ENCODE data around the gene PVR. TPM values are rescaled to one million over a fixed set of nuclear protein-coding genes. Genes with fewer than 3 reads are reported as not detected.

The PVR gene
- total and polyA plus RNA-seq, 4 donors = 11.4 to 49.0 (median 32.1) TPM

DNA sequence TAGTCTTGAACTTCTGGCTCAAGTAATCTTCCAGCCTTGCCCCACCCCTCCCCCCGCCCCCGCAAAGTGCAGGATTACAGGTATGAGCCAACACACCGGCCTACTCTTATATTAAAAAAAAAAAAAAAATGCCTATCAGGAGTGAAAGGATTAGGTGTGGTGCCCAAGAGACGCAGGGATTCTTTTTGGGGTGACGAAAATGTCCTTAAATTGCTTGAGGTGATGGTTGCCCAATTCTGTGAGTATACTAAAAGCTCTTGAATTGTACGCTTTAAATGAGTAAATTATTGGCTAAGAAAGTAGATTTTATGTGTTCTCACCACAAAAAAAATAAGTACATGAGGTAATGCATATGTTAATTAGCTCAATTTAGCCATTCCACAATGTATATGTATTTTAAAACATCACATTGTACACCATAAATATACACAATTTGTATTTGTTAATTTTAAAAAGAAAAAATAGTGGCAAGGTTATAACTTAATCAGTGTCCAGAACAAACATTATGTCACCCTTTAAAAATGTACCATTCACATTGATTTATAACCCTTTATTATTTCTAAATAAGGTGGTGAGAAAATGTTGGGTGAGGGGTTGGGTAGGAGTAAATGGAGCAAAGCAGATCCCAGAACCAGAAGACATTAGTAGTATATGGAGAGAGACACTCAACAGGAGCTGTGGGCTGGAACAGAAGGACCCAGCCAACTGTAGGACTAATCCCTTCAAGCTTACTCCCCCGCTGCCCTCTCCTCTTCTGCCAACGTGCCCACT is 26.4 kb upstream of the PVR start:
- no peak overlapping the region for H3K9ac ChIP-seq (ENCODE audit: low read depth in 1 of 2, low read length in 2 of 2)
- no peaks in the 10 kb centered on the region for H3K9me3 ChIP-seq (ENCODE audit: control insufficient read depth in 4 of 4, low read length in 3 of 4)
- H3K4me3 ChIP-seq (ENCODE audit: low read depth in 1 of 3, low read length in 3 of 3) = no peak overlapping the region
- TF ChIP-seq, protein P1, sequence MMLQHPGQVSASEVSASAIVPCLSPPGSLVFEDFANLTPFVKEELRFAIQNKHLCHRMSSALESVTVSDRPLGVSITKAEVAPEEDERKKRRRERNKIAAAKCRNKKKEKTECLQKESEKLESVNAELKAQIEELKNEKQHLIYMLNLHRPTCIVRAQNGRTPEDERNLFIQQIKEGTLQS (IDR thresholded peaks at IDR 0.05) = no peak
- TF ChIP-seq JUND (IDR thresholded peaks at IDR 0.05) = peak; percentile 21 to 28
- WGBS = 67% methylated on average over 8 of the region's 8 CpGs
- no peaks in the 10 kb centered on the region for H3K36me3 ChIP-seq (ENCODE audit: control insufficient read depth in 4 of 4, insufficient read depth in 3 of 4, low read depth in 1 of 4, low read length in 3 of 4)
- peak overlapping the region; percentile 38 to 47 for H3K27ac ChIP-seq (ENCODE audit: low read depth in 1 of 2, low read length in 2 of 2)
- H3K4me1 ChIP-seq (ENCODE audit: control insufficient read depth in 4 of 4, insufficient read depth in 4 of 4, low read length in 3 of 4) = peaks cover 2 to 44% (median 30%) of the 10 kb centered on the region in 4 donors
- no peaks in the 10 kb centered on the region for H3K27me3 ChIP-seq (ENCODE audit: control insufficient read depth in 4 of 4, insufficient read depth in 4 of 4, low read length in 3 of 4)
- DNase-seq (ENCODE audit: low spot score) = no peak

DNA sequence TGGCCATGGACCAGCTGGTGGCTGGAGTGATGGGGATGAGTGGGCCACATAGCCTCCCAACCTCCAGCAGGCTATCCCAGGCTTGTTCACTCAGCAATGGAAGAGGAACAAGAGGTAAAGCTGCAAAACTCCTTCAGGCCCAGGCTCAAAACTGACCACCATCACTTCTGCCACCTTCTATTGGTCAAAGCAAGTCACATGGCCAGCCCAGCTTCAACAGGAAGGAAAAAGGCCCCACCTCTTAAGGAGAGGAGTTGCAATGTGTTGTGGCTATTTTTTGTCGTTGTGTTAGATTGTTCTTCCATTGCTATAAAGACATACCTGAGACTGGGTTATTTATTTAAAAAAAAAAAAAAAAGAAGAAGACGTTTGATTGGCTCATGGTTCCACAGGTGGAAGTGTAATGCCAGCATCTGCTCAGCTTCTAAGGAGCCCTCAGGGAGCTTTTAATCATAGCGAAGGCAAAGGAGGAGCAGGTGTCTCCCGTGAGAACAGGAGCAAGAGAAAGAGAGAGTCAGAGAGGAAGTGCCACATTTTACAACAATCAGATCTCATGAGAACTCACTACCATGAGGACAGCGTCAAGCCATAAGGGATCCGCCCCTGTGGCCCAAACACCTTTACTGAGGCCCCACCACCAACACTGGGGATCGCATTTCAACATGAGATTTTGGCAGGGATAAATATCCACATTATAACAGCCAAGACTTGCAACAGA is 24.9 kb upstream of the PVR start:
- DNase-seq (ENCODE audit: low spot score) = no peak
- Histone ChIP-seq H3K27ac (ENCODE audit: low read depth in 1 of 2, low read length in 2 of 2) (peak overlapping the region in 1 of 2 donors; percentile 10), H3K9ac (ENCODE audit: low read depth in 1 of 2, low read length in 2 of 2) (no peak overlapping the region), H3K4me1 (ENCODE audit: control insufficient read depth in 4 of 4, insufficient read depth in 4 of 4, low read length in 3 of 4) (peaks cover 2 to 29% (median 19%) of the 10 kb centered on the region in 4 donors), H3K27me3 (ENCODE audit: control insufficient read depth in 4 of 4, insufficient read depth in 4 of 4, low read length in 3 of 4) (no peaks in the 10 kb centered on the region), H3K4me3 (ENCODE audit: low read depth in 1 of 3, low read length in 3 of 3) (no peak overlapping the region), H3K9me3 (ENCODE audit: control insufficient read depth in 4 of 4, low read length in 3 of 4) (no peaks in the 10 kb centered on the region), H3K36me3 (ENCODE audit: control insufficient read depth in 4 of 4, insufficient read depth in 3 of 4, low read depth in 1 of 4, low read length in 3 of 4) (no peaks in the 10 kb centered on the region)
- TF ChIP-seq HNF4A (conservative IDR thresholded peaks at IDR 0.05) = peak in 1 of 2 donors; percentile 11
- TF ChIP-seq RXRA (IDR thresholded peaks at IDR 0.05) = peak in 1 of 2 donors; percentile 24
- no peak for TF ChIP-seq GABPA (IDR thresholded peaks at IDR 0.05 in 1 of 2, conservative IDR thresholded peaks at IDR 0.05 in 1 of 2)
- no peak for TF ChIP-seq TAF1 (conservative IDR thresholded peaks at IDR 0.05)
- no peak for TF ChIP-seq FOXA1 (IDR thresholded peaks at IDR 0.05)
- WGBS = 76% methylated on average over 7 of the region's 7 CpGs

DNA sequence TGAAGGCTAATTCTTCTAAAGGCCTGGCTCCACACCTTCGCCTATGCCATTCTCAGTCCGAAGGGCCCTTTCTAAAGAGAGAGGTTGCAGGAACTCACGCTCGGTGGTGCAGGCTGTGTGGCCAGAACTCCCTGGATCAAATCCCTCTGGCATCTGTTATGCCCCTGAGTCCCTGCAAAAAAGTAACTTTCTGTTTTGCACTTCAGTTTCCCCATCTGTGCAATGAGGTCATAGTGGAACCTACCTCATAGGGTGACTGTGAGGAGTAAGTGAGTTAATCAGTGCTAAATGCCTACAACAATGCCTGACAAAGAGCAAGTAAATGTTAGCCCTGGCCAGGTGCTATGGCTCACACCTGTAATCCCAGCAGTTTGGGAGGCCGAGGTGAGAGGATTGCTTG is 23.0 kb upstream of the PVR start:
- peak overlapping the region in 1 of 2 donors; percentile 1 for H3K27ac ChIP-seq (ENCODE audit: low read depth in 1 of 2, low read length in 2 of 2)
- H3K36me3 ChIP-seq (ENCODE audit: control insufficient read depth in 4 of 4, insufficient read depth in 3 of 4, low read depth in 1 of 4, low read length in 3 of 4) = no peaks in the 10 kb centered on the region
- H3K27me3 ChIP-seq (ENCODE audit: control insufficient read depth in 4 of 4, insufficient read depth in 4 of 4, low read length in 3 of 4) = no peaks in the 10 kb centered on the region
- TF ChIP-seq RAD21 (IDR thresholded peaks at IDR 0.05) (no peak), YY1 (IDR thresholded peaks at IDR 0.05) (peak; percentile 36), FOXA2 (IDR thresholded peaks at IDR 0.05) (no peak), HNF4G (IDR thresholded peaks at IDR 0.05) (no peak), RXRA (IDR thresholded peaks at IDR 0.05) (peak; percentile 6 to 45), HNF4A (conservative IDR thresholded peaks at IDR 0.05) (peak in 1 of 2 donors; percentile 29), SP1 (IDR thresholded peaks at IDR 0.05) (peak; percentile 38), FOXA1 (IDR thresholded peaks at IDR 0.05) (no peak), JUND (IDR thresholded peaks at IDR 0.05) (peak in 1 of 2 donors; percentile 20)
- no peak overlapping the region for H3K4me3 ChIP-seq (ENCODE audit: low read depth in 1 of 3, low read length in 3 of 3)
- H3K4me1 ChIP-seq (ENCODE audit: control insufficient read depth in 4 of 4, insufficient read depth in 4 of 4, low read length in 3 of 4) = peaks cover 4 to 21% (median 12%) of the 10 kb centered on the region in 4 donors
- DNase-seq (ENCODE audit: low spot score) = no peak
- H3K9ac ChIP-seq (ENCODE audit: low read depth in 1 of 2, low read length in 2 of 2) = no peak overlapping the region
- WGBS = 64% methylated on average over 5 of the region's 5 CpGs
- H3K9me3 ChIP-seq (ENCODE audit: control insufficient read depth in 4 of 4, low read length in 3 of 4) = no peaks in the 10 kb centered on the region

DNA sequence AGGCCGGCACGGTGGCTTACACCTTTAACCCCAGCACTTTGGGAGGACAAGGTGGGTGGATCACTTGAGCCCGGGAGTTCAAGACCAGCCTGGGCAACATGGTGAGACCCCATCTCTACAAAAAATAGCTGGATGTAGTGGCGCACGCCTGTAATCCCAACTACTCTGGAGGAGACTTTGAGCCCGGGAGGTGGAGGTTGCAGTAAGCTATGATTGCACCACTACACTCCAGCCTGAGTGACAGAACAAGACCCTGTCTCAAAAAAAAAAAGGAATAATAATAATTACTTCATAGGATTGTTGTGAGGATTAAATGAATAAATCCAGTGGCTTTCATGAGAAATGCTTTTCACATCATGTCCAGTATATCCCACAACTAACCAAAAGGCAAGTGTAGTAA is 22.3 kb upstream of the PVR start:
- WGBS = 79% methylated on average over 6 of the region's 6 CpGs
- Histone ChIP-seq H3K27ac (ENCODE audit: low read depth in 1 of 2, low read length in 2 of 2) (no peak overlapping the region), H3K9ac (ENCODE audit: low read depth in 1 of 2, low read length in 2 of 2) (no peak overlapping the region)

More for the DNA sequence above, 22.3 kb upstream of the PVR start:
- peak; percentile 23 to 66 for TF ChIP-seq HNF4A (conservative IDR thresholded peaks at IDR 0.05)
- TF ChIP-seq JUND (IDR thresholded peaks at IDR 0.05) = no peak
- no peaks in the 10 kb centered on the region for H3K27me3 ChIP-seq (ENCODE audit: control insufficient read depth in 4 of 4, insufficient read depth in 4 of 4, low read length in 3 of 4)
- H3K4me1 ChIP-seq (ENCODE audit: control insufficient read depth in 4 of 4, insufficient read depth in 4 of 4, low read length in 3 of 4) = peaks cover 6 to 21% (median 14%) of the 10 kb centered on the region in 4 donors
- H3K4me3 ChIP-seq (ENCODE audit: low read depth in 1 of 3, low read length in 3 of 3) = no peak overlapping the region
- H3K36me3 ChIP-seq (ENCODE audit: control insufficient read depth in 4 of 4, insufficient read depth in 3 of 4, low read depth in 1 of 4, low read length in 3 of 4) = no peaks in the 10 kb centered on the region
- no peaks in the 10 kb centered on the region for H3K9me3 ChIP-seq (ENCODE audit: control insufficient read depth in 4 of 4, low read length in 3 of 4)
- DNase-seq (ENCODE audit: low spot score) = no peak

All from liver (tissue), 9 donors.